GM18907 (cell line): ENCODE measurements around the gene ERBIN.
"Not testable (repeated sequence)": the region's sequence is repeated elsewhere in the genome, so short reads cannot be mapped to it uniquely, and the experiment has no call there.

Experiments used
- ATAC-seq: cut with Tn5 transposase; IDR thresholded peaks from one replicate; pipeline ENCODE4 v1.9.1; 2021; ENCODE audit warnings: mild to moderate bottlenecking, moderate library complexity; ENCODE audit not compliant: unreplicated experiment

ERBIN gene

GRCh38 chr5:65926276-65926783 lies at the start of gene ERBIN:
Gene ERBIN, plus strand, starts transcription at chr5:65926575. Its CDS starts 66,144 bp downstream, at chr5:65992719.
- ATAC-seq = peak; percentile 34

- ATAC-seq = no peak
Observed at GRCh38 chr5:65876970-65877369, 49.4 kb upstream of the ERBIN start.

GRCh38 chr5:65879668-65880256 lies 46.6 kb upstream of the ERBIN start:
- ATAC-seq = not testable (repeated sequence)

- no peak for ATAC-seq
Observed at GRCh38 chr5:65880496-65881072, 45.8 kb upstream of the ERBIN start.

- no peak for ATAC-seq
Observed at GRCh38 chr5:65882278-65882677, 44.1 kb upstream of the ERBIN start.

- ATAC-seq = no peak
Observed at GRCh38 chr5:65883461-65883860, 42.9 kb upstream of the ERBIN start.

GRCh38 chr5:65886387-65886786 lies 40.0 kb upstream of the ERBIN start:
- no peak for ATAC-seq

GRCh38 chr5:65892024-65892423 lies 34.4 kb upstream of the ERBIN start:
- ATAC-seq = not testable (repeated sequence)

GRCh38 chr5:65892801-65893200 lies 33.6 kb upstream of the ERBIN start:
- no peak for ATAC-seq

GRCh38 chr5:65893749-65894430 lies 32.5 kb upstream of the ERBIN start:
- no peak for ATAC-seq

GRCh38 chr5:65895891-65896290 lies 30.5 kb upstream of the ERBIN start:
- no peak for ATAC-seq

- ATAC-seq = no peak
Observed at GRCh38 chr5:65900746-65901145, 25.6 kb upstream of the ERBIN start.

GRCh38 chr5:65902104-65902503 lies 24.3 kb upstream of the ERBIN start:
- ATAC-seq = no peak

- no peak for ATAC-seq
Observed at GRCh38 chr5:65903581-65903980, 22.8 kb upstream of the ERBIN start.

- ATAC-seq = no peak
Observed at GRCh38 chr5:65906256-65906655, 20.1 kb upstream of the ERBIN start.

- ATAC-seq = no peak
Observed at GRCh38 chr5:65907135-65907534, 19.2 kb upstream of the ERBIN start.

- no peak for ATAC-seq
Observed at GRCh38 chr5:65910711-65911110, 15.7 kb upstream of the ERBIN start.

- no peak for ATAC-seq
Observed at GRCh38 chr5:65912311-65912710, 14.1 kb upstream of the ERBIN start.

- ATAC-seq = no peak
Observed at GRCh38 chr5:65913519-65913918, 12.9 kb upstream of the ERBIN start.

GRCh38 chr5:65914641-65915196 lies 11.7 kb upstream of the ERBIN start:
- ATAC-seq = no peak

GRCh38 chr5:65915661-65916060 lies 10.7 kb upstream of the ERBIN start:
- ATAC-seq = not testable (repeated sequence)

GRCh38 chr5:65916066-65916465 lies 10.3 kb upstream of the ERBIN start:
- no peak for ATAC-seq
